Stimulated activated CD8-positive, alpha-beta memory T cell treated with anti-CD3 and anti-CD28 coated beads, Interleukin-4, amount 100 ng/mL, for 1 hour (primary cell): ENCODE results near the gene GOPC.

Experiments
- DNase-seq, 2 donors: peaks; one replicate each; pipeline ENCODE4 v3.0.0-alpha.2; 2020; ENCODE audit warnings: low read depth in 2 of 2, low spot score in 1 of 2

The GOPC gene

GRCh38 chr6:117550078-117550600 is 52.2 kb downstream of the GOPC start:
- no peak for DNase-seq

- DNase-seq: no peak
Measured at GRCh38 chr6:117549611-117550010, 52.7 kb downstream of the GOPC start.

GRCh38 chr6:117548797-117549301 is 53.5 kb downstream of the GOPC start:
- no peak for DNase-seq

GRCh38 chr6:117547688-117548621 is 54.4 kb downstream of the GOPC start:
- DNase-seq: no peak

GRCh38 chr6:117546674-117547073 is 55.6 kb downstream of the GOPC start:
- DNase-seq: no peak

- no peak for DNase-seq
Measured at GRCh38 chr6:117545161-117545595, 57.1 kb downstream of the GOPC start.

GRCh38 chr6:117544716-117545115 is 57.6 kb downstream of the GOPC start:
- DNase-seq: no peak

- DNase-seq: no peak
Measured at GRCh38 chr6:117542493-117542892, 59.8 kb downstream of the GOPC start.

GRCh38 chr6:117540670-117541069 is 61.6 kb downstream of the GOPC start:
- DNase-seq: no peak

GRCh38 chr6:117538615-117539014 is 63.7 kb downstream of the GOPC start:
- DNase-seq: no peak

GRCh38 chr6:117536317-117536716 is 66.0 kb downstream of the GOPC start:
- DNase-seq: no peak

- no peak for DNase-seq
Measured at GRCh38 chr6:117534974-117535373, 67.3 kb downstream of the GOPC start.

- no peak for DNase-seq
Measured at GRCh38 chr6:117533775-117534174, 68.5 kb downstream of the GOPC start.

GRCh38 chr6:117531809-117532725 is 70.2 kb downstream of the GOPC start:
- no peak for DNase-seq

GRCh38 chr6:117531346-117531745 is 71.0 kb downstream of the GOPC start:
- no peak for DNase-seq

- no peak for DNase-seq
Measured at GRCh38 chr6:117530467-117531242, 71.7 kb downstream of the GOPC start.

- DNase-seq: no peak
Measured at GRCh38 chr6:117525607-117526006, 76.7 kb downstream of the GOPC start.

GRCh38 chr6:117521791-117522502 is 80.4 kb downstream of the GOPC start:
- no peak for DNase-seq

GRCh38 chr6:117520603-117521395 is 81.5 kb downstream of the GOPC start:
- DNase-seq: no peak
